ENCODE measurements around the gene IFFO2. TPM values are rescaled to one million over a fixed set of nuclear protein-coding genes. Genes with fewer than 3 reads are reported as not detected.

The IFFO2 gene
- total and polyA plus RNA-seq, 10 of the 15 experiments (the other 5 are each of a cell fraction or from before 2014, with no cell fraction given) = 1.2 to 18.4 (median 6.7) TPM

- H3K4me1 ChIP-seq (ENCODE audit: control insufficient read depth, insufficient read depth, low read length) = peaks cover 43% of the 10 kb centered on the region
Observed at GRCh38 chr1:18931730-18932129, 24.7 kb downstream of the IFFO2 start.

More at GRCh38 chr1:18931730-18932129, 24.7 kb downstream of the IFFO2 start:
- H3K36me3 ChIP-seq (ENCODE audit: control insufficient read depth in 2 of 2, insufficient read depth in 2 of 2, low read length in 1 of 2) = no peaks in the 10 kb centered on the region; a peak in 1 of 4 replicates
- H3K9me3 ChIP-seq (replicated peaks; ENCODE audit: control insufficient read depth, insufficient read depth, low read length) = no peaks in the 10 kb centered on the region
- peak overlapping the region; percentile 39 for H3K4me2 ChIP-seq (ENCODE audit: control insufficient read depth, insufficient read depth)
- FAIRE-seq (no peak), DNase-seq (ENCODE audit: low read depth, low spot score) (no peak), ATAC-seq (peak; percentile 7; the same call in 2 of the 3 replicates)
- ChIA-PET RAD21 (ENCODE audit: unreplicated experiment) (no interaction called here), POLR2A (interaction anchor here (7.0 kb wide), 1 partner anchor 20 kb away, joined by 96 read pairs; no protein-coding TSS in a partner anchor), SMC1A (ENCODE audit: uncharacterized antibody, unreplicated experiment) (interaction anchor here (0.6 kb wide), 1 partner anchor 8 kb away, joined by 3 read pairs; no protein-coding TSS in a partner anchor), CTCF (interaction anchor here (1.0 kb wide), 1 partner anchor 25 kb away, joined by 4 read pairs; no protein-coding TSS in a partner anchor)
- H3K27ac ChIP-seq (ENCODE audit: control insufficient read depth, insufficient read depth) = no peak overlapping the region
- no peaks in the 10 kb centered on the region for H3K27me3 ChIP-seq (replicated peaks in 1 of 2; ENCODE audit: control insufficient read depth in 2 of 2, insufficient read depth in 2 of 2, low read length in 1 of 2)
- intact Hi-C loops (cut with micrococcal nuclease; ENCODE audit: unreplicated experiment) = no loop called here
- no peak overlapping the region for H3K4me3 ChIP-seq
- peaks cover 17% of the 10 kb centered on the region for H3K79me2 ChIP-seq (ENCODE audit: control insufficient read depth, insufficient read depth, low read length)
- TF ChIP-seq KDM1A (IDR thresholded peaks at IDR 0.05; ENCODE audit: borderline replicate concordance) (no peak), NFYB (IDR thresholded peaks at IDR 0.05; ENCODE audit: insufficient read depth, low read depth, low read length) (no peak), POLR2AphosphoS2 (IDR thresholded peaks at IDR 0.05; ENCODE audit: low read depth, low read length) (no peak), SUZ12 (IDR thresholded peaks at IDR 0.05; ENCODE audit: unreplicated experiment) (no peak), IRF4 (IDR thresholded peaks at IDR 0.05; ENCODE audit: low read depth, low read length) (no peak), RBBP5 (conservative IDR thresholded peaks at IDR 0.05) (no peak), BHLHE40 (IDR thresholded peaks at IDR 0.05; ENCODE audit: borderline replicate concordance in 1 of 2, low read depth in 2 of 2, low read length in 1 of 2) (0 out of 4 replicates have a peak, but pooled peaks of 1 of the 2 experiments have one; percentile 15), CUX1 (IDR thresholded peaks at IDR 0.05; ENCODE audit: insufficient replicate concordance, low read depth, low read length) (no peak), BACH1 (IDR thresholded peaks at IDR 0.05; ENCODE audit: borderline replicate concordance) (no peak), TARDBP (IDR thresholded peaks at IDR 0.05; ENCODE audit: borderline replicate concordance) (no peak), YY1 (IDR thresholded peaks at IDR 0.05; ENCODE audit: low read depth, low read length) (no peak), RAD21 (IDR thresholded peaks at IDR 0.05; ENCODE audit: insufficient read depth, low read depth, low read length) (no peak), WRNIP1 (IDR thresholded peaks at IDR 0.05; ENCODE audit: borderline replicate concordance, low read depth, low read length) (no peak), NR2F1 (conservative IDR thresholded peaks at IDR 0.05) (peak; percentile 87), PAX5 (IDR thresholded peaks at IDR 0.05; ENCODE audit: borderline replicate concordance, low read depth, low read length) (peak; percentile 65; the same call in 1 of the 2 replicates)
- TF ChIP-seq, protein P1, sequence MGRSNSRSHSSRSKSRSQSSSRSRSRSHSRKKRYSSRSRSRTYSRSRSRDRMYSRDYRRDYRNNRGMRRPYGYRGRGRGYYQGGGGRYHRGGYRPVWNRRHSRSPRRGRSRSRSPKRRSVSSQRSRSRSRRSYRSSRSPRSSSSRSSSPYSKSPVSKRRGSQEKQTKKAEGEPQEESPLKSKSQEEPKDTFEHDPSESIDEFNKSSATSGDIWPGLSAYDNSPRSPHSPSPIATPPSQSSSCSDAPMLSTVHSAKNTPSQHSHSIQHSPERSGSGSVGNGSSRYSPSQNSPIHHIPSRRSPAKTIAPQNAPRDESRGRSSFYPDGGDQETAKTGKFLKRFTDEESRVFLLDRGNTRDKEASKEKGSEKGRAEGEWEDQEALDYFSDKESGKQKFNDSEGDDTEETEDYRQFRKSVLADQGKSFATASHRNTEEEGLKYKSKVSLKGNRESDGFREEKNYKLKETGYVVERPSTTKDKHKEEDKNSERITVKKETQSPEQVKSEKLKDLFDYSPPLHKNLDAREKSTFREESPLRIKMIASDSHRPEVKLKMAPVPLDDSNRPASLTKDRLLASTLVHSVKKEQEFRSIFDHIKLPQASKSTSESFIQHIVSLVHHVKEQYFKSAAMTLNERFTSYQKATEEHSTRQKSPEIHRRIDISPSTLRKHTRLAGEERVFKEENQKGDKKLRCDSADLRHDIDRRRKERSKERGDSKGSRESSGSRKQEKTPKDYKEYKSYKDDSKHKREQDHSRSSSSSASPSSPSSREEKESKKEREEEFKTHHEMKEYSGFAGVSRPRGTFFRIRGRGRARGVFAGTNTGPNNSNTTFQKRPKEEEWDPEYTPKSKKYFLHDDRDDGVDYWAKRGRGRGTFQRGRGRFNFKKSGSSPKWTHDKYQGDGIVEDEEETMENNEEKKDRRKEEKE (IDR thresholded peaks at IDR 0.05) = no peak
- H4K20me1 ChIP-seq (ENCODE audit: control insufficient read depth, insufficient read depth) = no peaks in the 10 kb centered on the region; the same call in 1 of the 2 replicates
- H2AFZ ChIP-seq (ENCODE audit: control insufficient read depth, low read depth, low read length) = no peak overlapping the region
- in situ Hi-C loops (cut with MboI) = no loop called here
- BruUV-seq (replicated peaks) = no TSS peak
- no peak overlapping the region for H3K9ac ChIP-seq (ENCODE audit: control insufficient read depth, insufficient read depth, low read length)
- 23% methylated on average over 10 of the region's 10 CpGs for WGBS (ENCODE audit: insufficient coverage, insufficient replicate concordance, low lambda C conversion rate, missing lambda C conversion rate)

Measured in GM12878 (cell line).